ENCODE data around the gene BPIFB2.

DNA sequence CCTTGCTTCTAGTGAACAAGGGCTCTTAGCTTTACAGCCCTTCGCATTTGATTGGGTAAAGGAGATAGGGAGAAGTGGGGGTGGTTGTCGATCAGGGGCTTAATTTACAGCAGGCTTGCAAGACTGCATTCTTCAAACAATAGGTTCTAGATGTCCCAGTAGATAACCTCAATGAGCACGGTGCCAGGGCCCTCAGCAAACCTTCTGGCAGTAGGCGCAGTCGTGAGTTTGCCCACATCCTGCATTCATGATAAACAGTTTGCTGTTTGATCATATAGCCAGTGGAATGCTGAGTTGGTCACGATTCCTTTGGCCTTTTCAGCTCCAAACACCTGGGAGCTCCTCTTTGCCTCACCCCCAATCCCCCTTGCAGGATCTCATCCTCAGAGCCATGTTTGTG lies 30.8 kb upstream of the BPIFB2 start:
- TF ChIP-seq, protein P1, sequence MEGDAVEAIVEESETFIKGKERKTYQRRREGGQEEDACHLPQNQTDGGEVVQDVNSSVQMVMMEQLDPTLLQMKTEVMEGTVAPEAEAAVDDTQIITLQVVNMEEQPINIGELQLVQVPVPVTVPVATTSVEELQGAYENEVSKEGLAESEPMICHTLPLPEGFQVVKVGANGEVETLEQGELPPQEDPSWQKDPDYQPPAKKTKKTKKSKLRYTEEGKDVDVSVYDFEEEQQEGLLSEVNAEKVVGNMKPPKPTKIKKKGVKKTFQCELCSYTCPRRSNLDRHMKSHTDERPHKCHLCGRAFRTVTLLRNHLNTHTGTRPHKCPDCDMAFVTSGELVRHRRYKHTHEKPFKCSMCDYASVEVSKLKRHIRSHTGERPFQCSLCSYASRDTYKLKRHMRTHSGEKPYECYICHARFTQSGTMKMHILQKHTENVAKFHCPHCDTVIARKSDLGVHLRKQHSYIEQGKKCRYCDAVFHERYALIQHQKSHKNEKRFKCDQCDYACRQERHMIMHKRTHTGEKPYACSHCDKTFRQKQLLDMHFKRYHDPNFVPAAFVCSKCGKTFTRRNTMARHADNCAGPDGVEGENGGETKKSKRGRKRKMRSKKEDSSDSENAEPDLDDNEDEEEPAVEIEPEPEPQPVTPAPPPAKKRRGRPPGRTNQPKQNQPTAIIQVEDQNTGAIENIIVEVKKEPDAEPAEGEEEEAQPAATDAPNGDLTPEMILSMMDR (conservative IDR thresholded peaks at IDR 0.05) = no peak
- no peak for TF ChIP-seq ZFX (IDR thresholded peaks at IDR 0.05)

Data from C4-2B (cell line).